Vagina (tissue), 2 donors: ENCODE data around the gene MADD. TPM values are rescaled to one million over a fixed set of nuclear protein-coding genes. Genes with fewer than 3 reads are reported as not detected.

ENCODE experiments used
- DNase-seq, 2 donors: peaks; one replicate each; pipeline ENCODE4 v3.0.0-alpha.2; 2017; ENCODE audit errors: extremely low spot score in 2 of 2
- H3K27ac ChIP-seq: fragments of 200-600 bp; sonication (generic); one replicate; pipeline ENCODE4 v1.5.1; 2019
- H3K27me3 ChIP-seq: fragments of 200-600 bp; sonication (generic); one replicate; pipeline ENCODE4 v1.5.1; 2019
- H3K36me3 ChIP-seq, 2 donors: fragments of 200-600 bp; sonication (generic); one replicate each; pipeline ENCODE4 v1.5.1; 2017 to 2019
- H3K4me1 ChIP-seq: fragments of 200-600 bp; sonication (generic); one replicate; pipeline ENCODE4 v1.5.1; 2019
- H3K4me3 ChIP-seq, 2 donors: fragments of 200-600 bp; sonication (generic); 1 replicate in 1 of 2; 2 replicates in 1 of 2; pipeline ENCODE4 v1.5.1; 2016 to 2019
- H3K9me3 ChIP-seq: fragments of 200-600 bp; sonication (generic); one replicate; pipeline ENCODE4 v1.5.1; 2019
- POLR2A ChIP-seq, 2 donors: fragments of 450-650 bp; IDR thresholded peaks; one replicate each; pipeline ENCODE4 v1.6.1; 2017; ENCODE audit warnings: antibody characterized with exemption in 2 of 2, mild to moderate bottlenecking in 2 of 2, moderate library complexity in 2 of 2
- POLR2AphosphoS5 ChIP-seq, 2 donors: sonication (generic); formaldehyde crosslinking; IDR thresholded peaks; one replicate each; pipeline ENCODE4 v1.9.0; 2017; ENCODE audit warnings: antibody characterized with exemption in 2 of 2, mild to moderate bottlenecking in 2 of 2, low read depth in 1 of 2; ENCODE audit not compliant: insufficient read depth in 1 of 2
- intact Hi-C: fragments of 100-400 bp; cut with DNase I; formaldehyde crosslinking; loops from one replicate; pipeline ENCODE4 v1.15.1; 2023
- total RNA-seq: library from RNA; depleted of rRNA; stranded (reverse); fragments of >200 nt; gene quantifications from one replicate; pipeline ENCODE4 v1.2.3, GENCODE V29; 2016
- TF ChIP-seq, protein P1 (sequence below), 3 experiments: fragments of 450-650 bp in 2 of 3; fragments of 200-600 bp in 1 of 3; sonication (generic) in 1 of 3; IDR thresholded peaks; one replicate each; pipeline ENCODE4 v1.5.1; 2017 to 2019; ENCODE audit warnings: antibody characterized with exemption in 3 of 3, mild to moderate bottlenecking in 2 of 3, moderate library complexity in 2 of 3

Gene MADD
- total RNA-seq, 1 donor from 2014 or later: 56.5 TPM

- intact Hi-C loops: loop anchor here (10.0 kb wide), 1 partner anchor 245 kb away; no protein-coding TSS in a partner anchor
- no peaks in the 10 kb centered on the region for H3K9me3 ChIP-seq
- H3K36me3 ChIP-seq: no peaks in the 10 kb centered on the region
- H3K27me3 ChIP-seq: no peaks in the 10 kb centered on the region
- DNase-seq: no peak
- H3K4me1 ChIP-seq: no peaks in the 10 kb centered on the region
- no peak for TF ChIP-seq POLR2AphosphoS5 (IDR thresholded peaks at IDR 0.05; ENCODE audit: insufficient read depth in 1 of 2, low read depth in 1 of 2)
- TF ChIP-seq POLR2A (IDR thresholded peaks at IDR 0.05): no peak
- TF ChIP-seq, protein P1, sequence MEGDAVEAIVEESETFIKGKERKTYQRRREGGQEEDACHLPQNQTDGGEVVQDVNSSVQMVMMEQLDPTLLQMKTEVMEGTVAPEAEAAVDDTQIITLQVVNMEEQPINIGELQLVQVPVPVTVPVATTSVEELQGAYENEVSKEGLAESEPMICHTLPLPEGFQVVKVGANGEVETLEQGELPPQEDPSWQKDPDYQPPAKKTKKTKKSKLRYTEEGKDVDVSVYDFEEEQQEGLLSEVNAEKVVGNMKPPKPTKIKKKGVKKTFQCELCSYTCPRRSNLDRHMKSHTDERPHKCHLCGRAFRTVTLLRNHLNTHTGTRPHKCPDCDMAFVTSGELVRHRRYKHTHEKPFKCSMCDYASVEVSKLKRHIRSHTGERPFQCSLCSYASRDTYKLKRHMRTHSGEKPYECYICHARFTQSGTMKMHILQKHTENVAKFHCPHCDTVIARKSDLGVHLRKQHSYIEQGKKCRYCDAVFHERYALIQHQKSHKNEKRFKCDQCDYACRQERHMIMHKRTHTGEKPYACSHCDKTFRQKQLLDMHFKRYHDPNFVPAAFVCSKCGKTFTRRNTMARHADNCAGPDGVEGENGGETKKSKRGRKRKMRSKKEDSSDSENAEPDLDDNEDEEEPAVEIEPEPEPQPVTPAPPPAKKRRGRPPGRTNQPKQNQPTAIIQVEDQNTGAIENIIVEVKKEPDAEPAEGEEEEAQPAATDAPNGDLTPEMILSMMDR (IDR thresholded peaks at IDR 0.05): no peak
- no peak overlapping the region for H3K27ac ChIP-seq
- no peak overlapping the region for H3K4me3 ChIP-seq
Measured at GRCh38 chr11:47369676-47370075, 99.7 kb downstream of the MADD start.

DNA sequence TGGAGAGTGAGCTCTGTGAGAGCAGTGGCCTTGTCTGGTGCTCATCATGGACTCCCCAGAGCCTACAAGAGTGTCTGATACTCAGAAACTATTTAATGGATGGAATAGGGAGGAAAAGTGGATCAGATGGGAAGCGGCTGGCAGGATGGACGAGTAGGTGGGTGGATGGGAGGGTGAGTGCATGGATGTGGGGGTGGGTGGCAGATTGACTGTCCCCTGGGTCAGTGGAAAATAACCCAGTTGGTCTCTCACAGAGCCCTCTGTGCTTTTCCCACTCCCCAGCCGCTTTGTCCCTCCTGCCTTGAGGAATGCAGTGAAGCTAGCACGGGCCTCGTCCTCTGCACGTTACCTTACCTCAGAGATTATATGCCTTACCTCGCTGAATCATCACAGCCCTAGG is 102.5 kb downstream of the MADD start:
- no peak overlapping the region for H3K4me3 ChIP-seq
- intact Hi-C loops: loop anchor here (10.0 kb wide), 1 partner anchor 242 kb away; no protein-coding TSS in a partner anchor
- H3K4me1 ChIP-seq: no peaks in the 10 kb centered on the region
- no peak overlapping the region for H3K27ac ChIP-seq
- TF ChIP-seq, protein P1 (IDR thresholded peaks at IDR 0.05): no peak
- TF ChIP-seq POLR2A (IDR thresholded peaks at IDR 0.05): no peak
- TF ChIP-seq POLR2AphosphoS5 (IDR thresholded peaks at IDR 0.05; ENCODE audit: insufficient read depth in 1 of 2, low read depth in 1 of 2): no peak
- H3K36me3 ChIP-seq: no peaks in the 10 kb centered on the region
- H3K27me3 ChIP-seq: no peaks in the 10 kb centered on the region
- DNase-seq: no peak
- H3K9me3 ChIP-seq: no peaks in the 10 kb centered on the region

DNA sequence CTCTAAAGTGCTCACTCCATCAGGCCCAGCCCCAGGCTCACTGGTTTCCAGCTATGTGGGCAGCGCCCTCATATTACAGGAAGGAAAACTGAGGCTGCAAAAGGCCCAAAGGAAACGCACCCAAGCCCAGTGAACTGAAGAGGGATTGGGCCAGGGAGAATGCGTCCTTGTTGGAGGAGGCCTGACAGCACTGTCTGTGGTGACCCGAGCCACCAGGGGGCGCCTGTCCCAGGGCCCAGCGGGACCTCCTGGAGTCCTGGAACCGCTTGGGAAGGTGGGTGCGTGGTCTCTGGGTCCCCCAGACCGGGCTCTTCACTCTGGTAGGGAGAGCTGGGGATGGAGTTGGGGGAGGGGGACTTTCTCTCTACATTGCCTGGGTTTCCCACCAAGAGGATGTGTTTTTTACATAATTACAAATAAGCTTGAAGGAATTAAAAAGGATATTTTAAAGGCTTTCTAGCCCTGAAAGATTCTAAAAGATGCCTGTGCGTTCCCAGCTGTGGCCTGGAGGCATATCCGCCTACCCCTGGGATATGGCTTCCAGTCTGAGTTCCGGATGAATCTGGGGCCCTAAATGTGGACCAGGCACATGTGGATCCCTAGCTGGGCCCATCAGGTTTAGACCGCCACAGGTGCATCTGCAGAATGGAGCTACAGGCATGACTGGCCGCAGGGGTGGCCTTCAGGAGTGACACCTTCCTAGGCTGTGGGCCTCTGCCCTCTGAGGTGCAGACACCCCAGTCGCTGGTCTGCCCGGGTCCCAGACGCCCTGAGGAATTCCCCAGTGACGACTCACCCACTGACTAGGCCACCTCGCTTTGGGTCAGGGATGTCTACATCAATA is 104.2 kb downstream of the MADD start:
- intact Hi-C loops: loop anchor here (10.0 kb wide), 1 partner anchor 241 kb away; no protein-coding TSS in a partner anchor
- TF ChIP-seq POLR2AphosphoS5 (IDR thresholded peaks at IDR 0.05; ENCODE audit: insufficient read depth in 1 of 2, low read depth in 1 of 2) (peak in 1 of 2 donors; percentile 28), POLR2A (IDR thresholded peaks at IDR 0.05) (no peak)
- TF ChIP-seq, protein P1 (IDR thresholded peaks at IDR 0.05): peak; percentile 61 to 95 (median 91)
- Histone ChIP-seq H3K4me1 (no peaks in the 10 kb centered on the region), H3K4me3 (no peak overlapping the region), H3K9me3 (no peaks in the 10 kb centered on the region), H3K27me3 (no peaks in the 10 kb centered on the region), H3K27ac (no peak overlapping the region), H3K36me3 (no peaks in the 10 kb centered on the region)
- no peak for DNase-seq

DNA sequence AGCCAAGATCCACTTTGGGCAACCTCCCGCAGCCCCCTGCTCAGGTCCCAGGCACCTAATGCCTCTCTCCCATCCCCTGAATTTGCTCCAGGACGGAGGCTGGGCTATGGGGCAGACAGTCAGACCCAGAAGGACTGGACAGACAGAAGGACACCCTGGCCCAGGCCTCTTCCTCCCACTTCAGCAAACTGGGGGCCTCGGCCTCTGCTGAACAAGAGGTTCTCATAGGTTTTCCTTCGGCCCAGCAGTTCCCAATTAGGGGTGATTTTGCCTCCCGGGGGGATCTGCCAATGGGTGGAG is 104.7 kb downstream of the MADD start:
- H3K27me3 ChIP-seq: no peaks in the 10 kb centered on the region
- H3K36me3 ChIP-seq: no peaks in the 10 kb centered on the region
- TF ChIP-seq POLR2A (IDR thresholded peaks at IDR 0.05): no peak
- no peak for TF ChIP-seq POLR2AphosphoS5 (IDR thresholded peaks at IDR 0.05; ENCODE audit: insufficient read depth in 1 of 2, low read depth in 1 of 2)
- TF ChIP-seq, protein P1 (IDR thresholded peaks at IDR 0.05): no peak
- H3K9me3 ChIP-seq: no peaks in the 10 kb centered on the region
- H3K4me3 ChIP-seq: no peak overlapping the region
- no peak overlapping the region for H3K27ac ChIP-seq
- no peak for DNase-seq
- no peaks in the 10 kb centered on the region for H3K4me1 ChIP-seq
- intact Hi-C loops: loop anchor here (5.0 to 10.0 kb wide), 2 partner anchors 78 to 240 kb away; no protein-coding TSS in a partner anchor

GRCh38 chr11:47375020-47375419 is 105.1 kb downstream of the MADD start:
- no peaks in the 10 kb centered on the region for H3K4me1 ChIP-seq
- no peak for DNase-seq
- TF ChIP-seq POLR2A (IDR thresholded peaks at IDR 0.05): no peak
- no peak for TF ChIP-seq POLR2AphosphoS5 (IDR thresholded peaks at IDR 0.05; ENCODE audit: insufficient read depth in 1 of 2, low read depth in 1 of 2)
- TF ChIP-seq, protein P1 (IDR thresholded peaks at IDR 0.05): no peak
- H3K4me3 ChIP-seq: no peak overlapping the region
- H3K27me3 ChIP-seq: no peaks in the 10 kb centered on the region
- H3K9me3 ChIP-seq: no peaks in the 10 kb centered on the region
- no peak overlapping the region for H3K27ac ChIP-seq
- no peaks in the 10 kb centered on the region for H3K36me3 ChIP-seq
- intact Hi-C loops: loop anchor here (5.0 to 10.0 kb wide), 2 partner anchors 77 to 240 kb away; no protein-coding TSS in a partner anchor
